Measurements from ENCODE around the gene OR1E2.
"Not testable (repeated sequence)": the region's sequence is repeated elsewhere in the genome, so short reads cannot be mapped to it uniquely, and the experiment has no call there.

GRCh38 chr17:3403856-3404255 is 29.8 kb downstream of the OR1E2 start:
- not testable (repeated sequence) for TF ChIP-seq CTCF (conservative IDR thresholded peaks at IDR 0.05; ENCODE audit: low read length); EZH2phosphoT487 (IDR thresholded peaks at IDR 0.05; ENCODE audit: borderline replicate concordance, low read depth, low read length)
